Thyroid gland (tissue), 4 donors: ENCODE measurements around the gene CHMP6. TPM values are rescaled to one million over a fixed set of nuclear protein-coding genes. Genes with fewer than 3 reads are reported as not detected.
A peak's percentile ranks its signal among the peaks of the same experiment; 100 is the strongest.

ENCODE experiments used
- DNase-seq, 2 donors: peaks; one replicate each; pipeline ENCODE4 v3.0.0-alpha.2; 2019
- H3K27ac ChIP-seq, 3 donors: fragments of 200-600 bp; sonication (generic); 1 replicate in 2 of 3; 2 replicates in 1 of 3; pipeline ENCODE4 v1.5.1; 2016 to 2019; ENCODE audit warnings: mild to moderate bottlenecking in 1 of 3, moderate library complexity in 1 of 3
- H3K27me3 ChIP-seq: fragments of 200-600 bp; sonication (generic); one replicate; pipeline ENCODE4 v1.5.1; 2019
- H3K36me3 ChIP-seq, 2 donors: fragments of 200-600 bp; sonication (generic); one replicate each; pipeline ENCODE4 v1.5.1; 2016 to 2019
- H3K4me1 ChIP-seq, 2 donors: fragments of 200-600 bp; sonication (generic); one replicate each; pipeline ENCODE4 v1.5.1; 2017 to 2019
- H3K4me3 ChIP-seq, 3 donors: fragments of 200-600 bp; sonication (generic); replicated peaks in 1 of 3; 1 replicate in 2 of 3; 2 replicates in 1 of 3; pipeline ENCODE4 v1.5.1; 2016; ENCODE audit warnings: mild to moderate bottlenecking in 1 of 3
- H3K9me3 ChIP-seq: fragments of 200-600 bp; sonication (generic); one replicate; pipeline ENCODE4 v1.5.1; 2017
- CTCF ChIP-seq, 6 experiments: fragments of 200-600 bp in 3 of 6; fragments of 450-650 bp in 3 of 6; sonication (generic) in 3 of 6; IDR thresholded peaks; one replicate each; pipeline ENCODE4 v1.5.1; 2016 to 2019; ENCODE audit warnings: antibody characterized with exemption in 6 of 6, mild to moderate bottlenecking in 2 of 6, inconsistent platforms in 1 of 6, moderate library complexity in 1 of 6
- POLR2A ChIP-seq, 2 donors: fragments of 450-650 bp; IDR thresholded peaks; one replicate each; pipeline ENCODE4 v1.6.1; 2017; ENCODE audit warnings: antibody characterized with exemption in 2 of 2, mild to moderate bottlenecking in 2 of 2, moderate library complexity in 1 of 2
- WGBS, 2 donors: methylation state at CpG; one replicate each; pipeline ENCODE4 v1.1.5; 2017; 5-methylcytosine and 5-hydroxymethylcytosine counted together
- intact Hi-C: fragments of 100-400 bp; cut with DNase I; formaldehyde crosslinking; loops from one replicate; pipeline ENCODE4 v1.15.1; 2023
- total RNA-seq, 4 donors: library from RNA; depleted of rRNA; stranded (reverse); fragments of >200 nt; gene quantifications; one replicate each; pipeline ENCODE4 v1.2.3, GENCODE V29; 2016

CHMP6 gene
- total RNA-seq, 4 donors from 2014 or later: 19.5 to 37.8 (median 27.8) TPM

GRCh38 chr17:81042606-81043005, 51.0 kb downstream of the CHMP6 start:
- peak overlapping the region in 1 of 3 donors; percentile 89 for H3K27ac ChIP-seq
- WGBS, 2 donors: 92 to 97% methylated on average over 8 to 9 of the region's 9 CpGs

GRCh38 chr17:81043319-81043724, 51.7 kb downstream of the CHMP6 start:
- Histone ChIP-seq H3K27ac (peak overlapping the region; percentile 89 to 90 (median 89)), H3K36me3 (no peaks in the 10 kb centered on the region), H3K4me1 (peaks cover 57 to 85% of the 10 kb centered on the region in 2 donors), H3K27me3 (no peaks in the 10 kb centered on the region), H3K4me3 (no peak overlapping the region), H3K9me3 (no peaks in the 10 kb centered on the region)
- WGBS, 2 donors: 72% methylated on average over 8 to 11 of the region's 19 CpGs
- DNase-seq: no peak
- TF ChIP-seq CTCF (IDR thresholded peaks at IDR 0.05) (no peak), POLR2A (IDR thresholded peaks at IDR 0.05) (no peak)
- intact Hi-C loops: no loop called here

More at GRCh38 chr17:81042606-81043005, 51.0 kb downstream of the CHMP6 start:
- H3K4me1 ChIP-seq: peaks cover 64 to 87% of the 10 kb centered on the region in 2 donors
- no peak overlapping the region for H3K4me3 ChIP-seq
- DNase-seq: no peak
- intact Hi-C loops: no loop called here
- no peaks in the 10 kb centered on the region for H3K27me3 ChIP-seq
- no peaks in the 10 kb centered on the region for H3K36me3 ChIP-seq
- H3K9me3 ChIP-seq: no peaks in the 10 kb centered on the region
- TF ChIP-seq POLR2A (IDR thresholded peaks at IDR 0.05) (no peak), CTCF (IDR thresholded peaks at IDR 0.05) (no peak)

- 40 to 43% methylated on average over 30 to 34 of the region's 38 CpGs for WGBS, 2 donors
- DNase-seq: peak; percentile 97
- no peaks in the 10 kb centered on the region for H3K36me3 ChIP-seq
- peaks cover 53 to 83% of the 10 kb centered on the region in 2 donors for H3K4me1 ChIP-seq
- no peak for TF ChIP-seq CTCF (IDR thresholded peaks at IDR 0.05)
- peak in 1 of 2 donors; percentile 65 for TF ChIP-seq POLR2A (IDR thresholded peaks at IDR 0.05)
- no peaks in the 10 kb centered on the region for H3K27me3 ChIP-seq
- H3K4me3 ChIP-seq: no peak overlapping the region
- H3K9me3 ChIP-seq: no peaks in the 10 kb centered on the region
- peak overlapping the region; percentile 89 to 90 (median 89) for H3K27ac ChIP-seq
- intact Hi-C loops: no loop called here
Observed at GRCh38 chr17:81043725-81044427, 52.2 kb downstream of the CHMP6 start.

GRCh38 chr17:81044428-81044763, 52.8 kb downstream of the CHMP6 start:
- Histone ChIP-seq H3K27me3 (no peaks in the 10 kb centered on the region), H3K4me3 (no peak overlapping the region), H3K9me3 (no peaks in the 10 kb centered on the region), H3K27ac (peak overlapping the region; percentile 89 to 90 (median 89)), H3K4me1 (peaks cover 47 to 83% of the 10 kb centered on the region in 2 donors), H3K36me3 (no peaks in the 10 kb centered on the region)
- intact Hi-C loops: no loop called here
- TF ChIP-seq CTCF (IDR thresholded peaks at IDR 0.05) (no peak), POLR2A (IDR thresholded peaks at IDR 0.05) (no peak)
- no peak for DNase-seq
- 60 to 70% methylated on average over 6 to 13 of the region's 14 CpGs for WGBS, 2 donors

- DNase-seq: peak; percentile 90 to 93
- H3K9me3 ChIP-seq: no peaks in the 10 kb centered on the region
- no peak for TF ChIP-seq CTCF (IDR thresholded peaks at IDR 0.05)
- no peak for TF ChIP-seq POLR2A (IDR thresholded peaks at IDR 0.05)
- H3K4me3 ChIP-seq: no peak overlapping the region
- H3K27me3 ChIP-seq: no peaks in the 10 kb centered on the region
- H3K27ac ChIP-seq: peak overlapping the region; percentile 89 to 90 (median 89)
- H3K36me3 ChIP-seq: no peaks in the 10 kb centered on the region
- H3K4me1 ChIP-seq: peaks cover 42 to 83% of the 10 kb centered on the region in 2 donors
- intact Hi-C loops: no loop called here
- WGBS, 2 donors: 23 to 38% methylated on average over 12 to 25 of the region's 28 CpGs
Observed at GRCh38 chr17:81044764-81045589, 53.3 kb downstream of the CHMP6 start.
